ENCODE results near the gene MKNK2. TPM values are rescaled to one million over a fixed set of nuclear protein-coding genes. Genes with fewer than 3 reads are reported as not detected.
A peak's percentile ranks its signal among the peaks of the same experiment; 100 is the strongest.

Gene MKNK2
- total RNA-seq, 2 experiments from 2014 or later, result 196 to 201 TPM

GRCh38 chr19:2059422-2060201, 8.6 kb upstream of the MKNK2 start:
- peak overlapping the region; percentile 84 for H3K4me3 Mint-ChIP-seq
- H3K27ac Mint-ChIP-seq, result peak overlapping the region; percentile 95
- no peaks in the 10 kb centered on the region for H3K9me3 Mint-ChIP-seq (ENCODE audit: low read depth)
- no peaks in the 10 kb centered on the region for H3K36me3 Mint-ChIP-seq
- H3K27me3 Mint-ChIP-seq, result no peaks in the 10 kb centered on the region
- CTCF ChIA-PET, result interaction anchor here (1.6 to 4.0 kb wide), 2 partner anchors 7 to 10 kb away, joined by 5 to 19 read pairs; partner anchors contain the start of gene MKNK2
- H3K4me1 Mint-ChIP-seq, result peaks cover 47% of the 10 kb centered on the region
- ATAC-seq (no peak), DNase-seq (no peak)

GRCh38 chr19:2058570-2059421, 7.8 kb upstream of the MKNK2 start:
- Mint-ChIP-seq H3K27me3 (no peaks in the 10 kb centered on the region), H3K27ac (peak overlapping the region; percentile 74), H3K9me3 (ENCODE audit: low read depth) (no peaks in the 10 kb centered on the region), H3K4me3 (no peak overlapping the region), H3K36me3 (no peaks in the 10 kb centered on the region), H3K4me1 (peaks cover 50% of the 10 kb centered on the region)
- CTCF ChIA-PET, result interaction anchor here (1.2 to 1.6 kb wide), 2 partner anchors 8 to 11 kb away, joined by 3 to 5 read pairs; no protein-coding TSS in a partner anchor
- DNase-seq (no peak), ATAC-seq (no peak)

- H3K9me3 Mint-ChIP-seq (ENCODE audit: low read depth), result no peaks in the 10 kb centered on the region
- H3K4me3 Mint-ChIP-seq, result no peak overlapping the region
- ATAC-seq (no peak), DNase-seq (no peak)
- CTCF ChIA-PET, result interaction anchor here (0.6 to 1.8 kb wide), 5 partner anchors 9 to 398 kb away, joined by 3 to 8 read pairs (median 3); no protein-coding TSS in a partner anchor
- peaks cover 52% of the 10 kb centered on the region for H3K4me1 Mint-ChIP-seq
- no peaks in the 10 kb centered on the region for H3K27me3 Mint-ChIP-seq
- peak overlapping the region; percentile 74 for H3K27ac Mint-ChIP-seq
- no peaks in the 10 kb centered on the region for H3K36me3 Mint-ChIP-seq
Measured at GRCh38 chr19:2057484-2058469, 6.7 kb upstream of the MKNK2 start.

GRCh38 chr19:2056837-2057192, 5.8 kb upstream of the MKNK2 start:
- peaks cover 53% of the 10 kb centered on the region for H3K4me1 Mint-ChIP-seq
- H3K27me3 Mint-ChIP-seq, result no peaks in the 10 kb centered on the region
- CTCF ChIA-PET, result interaction anchor here (1.1 to 1.8 kb wide), 4 partner anchors 11 to 29 kb away, joined by 3 to 8 read pairs (median 3); no protein-coding TSS in a partner anchor
- no peak overlapping the region for H3K4me3 Mint-ChIP-seq
- no peaks in the 10 kb centered on the region for H3K9me3 Mint-ChIP-seq (ENCODE audit: low read depth)
- H3K36me3 Mint-ChIP-seq, result no peaks in the 10 kb centered on the region
- ATAC-seq (no peak), DNase-seq (no peak)
- peak overlapping the region; percentile 74 for H3K27ac Mint-ChIP-seq

- no peaks in the 10 kb centered on the region for H3K36me3 Mint-ChIP-seq
- ATAC-seq (no peak), DNase-seq (peak; percentile 71)
- no peaks in the 10 kb centered on the region for H3K27me3 Mint-ChIP-seq
- CTCF ChIA-PET, result interaction anchor here (1.1 to 1.8 kb wide), 4 partner anchors 10 to 29 kb away, joined by 3 to 8 read pairs (median 3); no protein-coding TSS in a partner anchor
- H3K4me1 Mint-ChIP-seq, result peaks cover 57% of the 10 kb centered on the region
- H3K9me3 Mint-ChIP-seq (ENCODE audit: low read depth), result no peaks in the 10 kb centered on the region
- peak overlapping the region; percentile 90 for H3K27ac Mint-ChIP-seq
- peak overlapping the region; percentile 71 for H3K4me3 Mint-ChIP-seq
Measured at GRCh38 chr19:2055931-2056836, 5.1 kb upstream of the MKNK2 start.

GRCh38 chr19:2054763-2055162, 3.7 kb upstream of the MKNK2 start:
- CTCF ChIA-PET, result interaction anchor here (0.7 kb wide), 1 partner anchor 34 kb away, joined by 3 read pairs; no protein-coding TSS in a partner anchor
- peak overlapping the region; percentile 68 for H3K27ac Mint-ChIP-seq
- H3K4me1 Mint-ChIP-seq, result peaks cover 51% of the 10 kb centered on the region
- no peak for ATAC-seq
- no peaks in the 10 kb centered on the region for H3K27me3 Mint-ChIP-seq
- H3K36me3 Mint-ChIP-seq, result peaks cover 3% of the 10 kb centered on the region
- no peaks in the 10 kb centered on the region for H3K9me3 Mint-ChIP-seq (ENCODE audit: low read depth)
- no peak for DNase-seq
- no peak overlapping the region for H3K4me3 Mint-ChIP-seq

GRCh38 chr19:2053601-2054389, 2.8 kb upstream of the MKNK2 start:
- Mint-ChIP-seq H3K4me1 (peaks cover 56% of the 10 kb centered on the region), H3K9me3 (ENCODE audit: low read depth) (no peaks in the 10 kb centered on the region), H3K36me3 (peaks cover 4% of the 10 kb centered on the region), H3K27ac (peak overlapping the region; percentile 54), H3K4me3 (no peak overlapping the region), H3K27me3 (no peaks in the 10 kb centered on the region)
- no peak for ATAC-seq
- DNase-seq, result no peak
- CTCF ChIA-PET, result interaction anchor here (1.2 to 2.9 kb wide), 5 partner anchors 8 to 42 kb away, joined by 3 to 19 read pairs (median 16); partner anchors contain the start of gene MOB3A

- peak overlapping the region; percentile 67 for H3K4me3 Mint-ChIP-seq
- no peaks in the 10 kb centered on the region for H3K27me3 Mint-ChIP-seq
- peaks cover 53% of the 10 kb centered on the region for H3K4me1 Mint-ChIP-seq
- CTCF ChIA-PET, result interaction anchor here (0.7 to 2.9 kb wide), 17 partner anchors 9 to 546 kb away, joined by 3 to 19 read pairs (median 6); no protein-coding TSS in a partner anchor
- DNase-seq, result peak; percentile 73
- H3K27ac Mint-ChIP-seq, result peak overlapping the region; percentile 94
- ATAC-seq, result peak; percentile 0
- H3K9me3 Mint-ChIP-seq (ENCODE audit: low read depth), result no peaks in the 10 kb centered on the region
- peaks cover 4% of the 10 kb centered on the region for H3K36me3 Mint-ChIP-seq
Measured at GRCh38 chr19:2051773-2052704, 995 bp upstream of the MKNK2 start.

GRCh38 chr19:2050349-2050990, 574 bp downstream of the MKNK2 start:
- Mint-ChIP-seq H3K4me1 (peaks cover 45% of the 10 kb centered on the region), H3K27ac (peak overlapping the region; percentile 85), H3K4me3 (peak overlapping the region; percentile 86), H3K9me3 (ENCODE audit: low read depth) (no peaks in the 10 kb centered on the region), H3K36me3 (peaks cover 4% of the 10 kb centered on the region), H3K27me3 (no peaks in the 10 kb centered on the region)
- peak; percentile 13 for ATAC-seq
- CTCF ChIA-PET, result interaction anchor here (3.4 kb wide), 1 partner anchor 31 kb away, joined by 9 read pairs; no protein-coding TSS in a partner anchor
- no peak for DNase-seq

All from activated CD8-positive, alpha-beta memory T cell treated with anti-CD3 and anti-CD28 coated beads, Interleukin-2, amount 10 ng/mL, durations not matched to agents 7 days and 5 days (primary cell).